ENCODE data around the gene ITPK1.

ITPK1 gene

DNA sequence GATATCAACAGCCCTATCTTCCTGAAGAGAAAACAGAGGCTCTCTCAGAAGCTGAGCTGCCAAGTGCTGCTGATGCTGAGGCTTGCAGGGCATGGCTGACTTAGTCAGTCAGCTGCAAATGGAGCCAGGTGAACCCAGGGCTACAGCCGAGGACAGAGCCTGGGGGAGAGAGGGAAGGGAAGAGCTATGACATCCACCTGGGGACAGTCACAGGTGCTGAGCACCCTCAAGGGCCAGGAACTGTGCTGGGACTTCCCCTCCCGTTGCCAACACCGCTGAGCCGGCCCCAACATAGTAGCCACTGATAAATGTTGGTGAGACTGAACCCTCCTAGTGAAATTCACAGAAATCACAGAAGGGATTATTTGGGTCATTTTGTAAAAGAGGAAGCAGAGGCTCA is 199.5 kb downstream of the ITPK1 start:
- no peak for DNase-seq

GRCh38 chr14:92914087-92914656 is 201.6 kb downstream of the ITPK1 start:
- no peak for DNase-seq

DNA sequence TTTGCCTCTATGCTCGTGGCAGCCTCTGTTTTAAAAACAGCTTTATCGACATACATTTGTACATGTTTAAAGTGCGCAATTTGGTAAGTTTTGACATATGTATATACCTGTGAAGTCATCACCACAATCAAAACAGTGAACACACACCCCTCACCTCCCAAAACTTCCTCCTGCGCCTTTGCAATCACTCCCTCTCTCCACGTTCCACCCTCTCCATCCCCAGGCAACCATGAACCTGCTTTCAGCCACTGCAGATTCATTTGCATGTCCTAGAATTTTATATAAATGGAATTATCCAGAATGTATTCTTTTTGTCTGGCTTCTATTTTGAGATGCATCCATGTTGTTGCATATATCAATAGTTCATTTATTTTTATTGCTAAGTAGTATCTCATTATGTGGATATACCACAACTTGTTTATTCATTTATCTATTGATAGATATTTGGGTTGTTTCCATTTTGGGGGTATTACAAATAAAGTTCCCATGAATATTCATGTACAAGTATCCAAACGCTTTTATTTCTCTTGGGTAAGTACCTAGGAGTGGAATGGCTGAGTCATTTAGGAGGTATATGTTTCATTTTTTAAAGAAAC is 208.3 kb downstream of the ITPK1 start:
- no peak for DNase-seq

GRCh38 chr14:92906823-92907222 is 208.9 kb downstream of the ITPK1 start:
- DNase-seq: no peak

DNA sequence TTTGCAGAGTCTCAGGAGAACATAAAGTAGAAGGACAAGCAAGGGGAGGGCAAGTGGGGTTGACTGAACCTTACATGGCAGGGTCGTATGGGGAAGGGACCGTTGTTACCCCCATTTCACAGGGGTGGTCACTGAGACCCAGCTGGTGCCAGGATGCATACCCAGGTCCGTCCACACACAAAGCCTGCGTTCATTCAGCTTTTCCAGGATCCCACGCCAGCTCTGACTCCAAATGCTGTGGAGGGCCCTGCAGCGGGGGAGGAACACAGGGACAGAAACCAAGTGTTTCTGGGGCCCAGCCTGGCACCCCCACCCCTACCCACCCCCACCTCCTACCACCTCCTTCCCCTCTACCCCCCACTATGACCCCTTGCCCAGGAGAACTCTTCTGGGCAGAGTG is 209.3 kb downstream of the ITPK1 start:
- DNase-seq: no peak

DNA sequence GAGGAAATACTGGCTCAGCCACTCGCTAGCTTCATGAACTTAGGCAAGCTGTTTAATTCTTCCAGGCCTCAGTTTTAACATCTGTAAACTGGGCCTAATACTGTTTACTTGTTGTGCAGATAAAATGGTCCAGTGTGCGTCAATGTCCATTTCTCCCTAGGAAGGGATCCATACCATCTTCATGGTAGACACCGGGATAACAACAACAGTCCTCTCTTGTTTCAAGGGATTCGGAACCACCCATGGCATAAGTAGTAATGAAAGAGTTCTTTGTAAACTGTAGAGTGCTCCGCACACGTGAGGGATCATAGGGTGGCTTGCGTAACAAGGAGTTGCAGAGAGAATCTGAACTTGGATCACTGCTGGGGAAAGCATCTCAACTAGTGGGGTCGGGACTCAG is 210.1 kb downstream of the ITPK1 start:
- no peak for DNase-seq

DNA sequence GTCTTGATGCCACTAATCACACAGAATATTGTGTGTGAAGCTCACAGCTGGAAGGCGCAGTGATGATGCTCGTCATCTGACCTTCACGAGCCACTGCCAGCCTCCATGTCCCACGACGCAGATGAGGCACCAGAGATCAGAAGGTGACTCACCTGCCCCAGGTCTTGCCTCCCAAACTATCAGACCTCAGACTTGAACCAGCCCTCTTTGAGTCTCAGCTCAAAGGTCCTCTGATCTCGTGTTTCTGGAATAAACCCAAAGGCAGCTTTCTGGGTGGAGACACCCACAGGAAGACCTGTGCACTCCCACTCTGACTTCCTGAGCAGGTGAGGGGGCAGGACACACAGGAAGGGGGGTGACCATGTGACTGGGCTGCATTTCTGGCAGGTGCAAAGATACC is 212.4 kb downstream of the ITPK1 start:
- no peak for DNase-seq

- peak; percentile 92 for DNase-seq
These were observed 213.0 kb downstream of the ITPK1 start for GRCh38 chr14:92902726-92903125.

GRCh38 chr14:92902191-92902590 is 213.5 kb downstream of the ITPK1 start:
- DNase-seq: peak in 1 of 2 experiments; percentile 18

- no peak for DNase-seq
These were observed 215.1 kb downstream of the ITPK1 start for GRCh38 chr14:92900660-92901059.

DNA sequence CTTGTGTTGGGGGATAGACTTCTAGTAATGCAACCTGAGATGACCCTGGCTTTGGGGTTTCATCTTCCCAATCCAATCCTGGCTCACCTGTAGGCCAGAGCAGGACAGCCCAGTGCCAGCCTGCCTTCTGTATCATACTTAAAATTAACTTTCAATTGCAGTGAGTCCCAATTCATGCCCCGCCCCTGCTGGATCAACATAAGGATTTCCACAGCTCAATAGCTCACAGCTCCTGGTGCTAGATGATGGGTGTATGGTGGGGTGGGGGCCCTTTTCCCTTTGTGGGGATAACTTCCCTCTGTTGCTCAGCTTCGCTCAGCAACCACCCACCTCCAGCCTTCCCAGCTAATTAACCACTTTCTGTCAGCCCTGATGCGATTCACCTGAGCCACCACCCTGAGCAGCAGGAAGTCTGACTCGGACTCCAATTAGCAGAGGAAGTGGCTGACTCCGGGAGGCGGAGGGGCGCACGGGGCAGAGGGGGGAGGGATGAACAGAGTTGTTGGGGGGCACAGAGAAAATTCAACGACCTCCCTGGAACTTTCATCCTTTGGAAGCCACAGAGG is 217.1 kb downstream of the ITPK1 start:
- DNase-seq: no peak

GRCh38 chr14:92897922-92898565 is 217.7 kb downstream of the ITPK1 start:
- no peak for DNase-seq

GRCh38 chr14:92895352-92895878 is 220.3 kb downstream of the ITPK1 start:
- DNase-seq: no peak

- no peak for DNase-seq
These were observed 223.1 kb downstream of the ITPK1 start for GRCh38 chr14:92892589-92892988.

DNA sequence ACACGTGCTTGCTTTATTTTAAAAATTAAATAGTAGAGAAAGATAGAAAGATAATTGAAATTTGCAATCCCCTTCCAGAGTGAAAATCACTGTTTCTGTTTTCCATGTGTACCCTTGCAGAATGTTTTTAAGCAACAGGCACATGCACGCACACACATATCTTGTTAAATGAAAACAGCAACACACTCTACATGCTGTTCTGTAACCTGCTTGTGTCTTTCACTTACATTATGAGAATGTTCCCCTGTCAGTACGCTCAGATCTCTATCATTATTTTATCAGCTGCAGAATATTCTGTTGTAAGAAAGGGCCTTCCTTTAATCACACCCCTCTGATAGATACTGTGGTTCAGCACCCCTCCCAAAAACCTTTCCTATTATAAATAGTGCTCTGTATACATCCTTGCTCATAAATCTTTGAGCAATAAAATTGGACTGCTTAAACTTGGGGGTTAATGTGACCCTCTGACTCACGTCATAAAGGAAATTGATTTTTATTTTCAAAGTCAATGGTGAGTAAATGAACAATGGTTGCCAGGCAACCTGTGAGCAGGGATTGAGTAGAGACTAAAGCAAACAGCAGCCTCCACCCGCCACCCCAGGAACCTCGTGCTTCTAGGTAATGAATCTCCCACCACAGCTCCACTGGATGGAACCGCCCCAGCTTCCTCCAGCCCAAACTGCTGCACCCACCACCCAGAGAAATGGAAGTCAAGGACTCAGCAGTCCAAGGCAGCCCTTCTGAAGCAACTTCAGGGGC is 224.7 kb downstream of the ITPK1 start:
- DNase-seq: no peak

DNA sequence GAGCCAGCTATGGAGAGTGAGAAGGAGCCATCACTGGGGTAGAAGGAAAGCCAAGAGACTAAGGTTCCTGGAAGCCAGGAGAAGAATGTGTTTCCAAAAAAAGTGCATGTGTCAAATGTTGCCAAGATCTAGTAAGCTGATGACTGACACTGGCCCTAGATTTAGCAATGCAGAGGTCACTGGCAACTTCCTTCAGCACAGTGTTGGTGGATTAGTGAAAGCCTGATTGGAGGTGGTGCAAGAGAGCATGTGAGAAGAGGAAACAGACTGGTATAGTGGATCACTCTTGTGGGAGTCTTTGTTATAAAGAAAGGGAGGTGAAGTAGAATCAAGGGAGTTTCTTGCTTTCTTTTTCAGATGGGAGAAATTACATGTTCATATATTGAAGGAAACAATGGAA is 226.8 kb downstream of the ITPK1 start:
- no peak for DNase-seq

- DNase-seq: no peak
These were observed 228.6 kb downstream of the ITPK1 start for GRCh38 chr14:92887157-92887556.

Measured in NCI-H524 (cell line).